Neuronal stem cell (in vitro differentiated cells): ENCODE results near the gene UBN1.

Source experiments
- DNase-seq: peaks from one replicate; pipeline ENCODE4 v3.0.0-alpha.2; 2013; ENCODE audit warnings: low spot score
- H2AFZ ChIP-seq: one replicate; pipeline ENCODE4 v1.6.1; 2013; ENCODE audit warnings: mild to moderate bottlenecking, low read length, inconsistent platforms
- H2AK5ac ChIP-seq: 2 replicates; pipeline ENCODE4 v1.6.1; 2013; ENCODE audit warnings: low read depth, mild to moderate bottlenecking, inconsistent platforms, low read length, moderate library complexity, mixed read lengths
- H2BK120ac ChIP-seq: 2 replicates; pipeline ENCODE4 v1.6.1; 2013; ENCODE audit warnings: low read depth, mild to moderate bottlenecking, inconsistent platforms, low read length, moderate library complexity, mixed read lengths
- H2BK12ac ChIP-seq: one replicate; pipeline ENCODE4 v1.6.1; 2013; ENCODE audit warnings: low read length, inconsistent platforms
- H2BK15ac ChIP-seq: 2 replicates; pipeline ENCODE4 v1.6.1; 2013; ENCODE audit warnings: mild to moderate bottlenecking, low read length, inconsistent platforms, mixed read lengths
- H2BK5ac ChIP-seq: one replicate; pipeline ENCODE4 v1.6.1; 2013; ENCODE audit warnings: inconsistent platforms, mild to moderate bottlenecking, low read length, moderate library complexity
- H3K14ac ChIP-seq: one replicate; pipeline ENCODE4 v1.6.1; 2013; ENCODE audit warnings: low read length, inconsistent platforms
- H3K18ac ChIP-seq: 2 replicates; pipeline ENCODE4 v1.6.1; 2013; ENCODE audit warnings: low read length, inconsistent platforms
- H3K23ac ChIP-seq: 2 replicates; pipeline ENCODE4 v1.6.1; 2013; ENCODE audit warnings: low read depth, mild to moderate bottlenecking, mixed read lengths, low read length, inconsistent platforms; ENCODE audit not compliant: poor library complexity
- H3K27ac ChIP-seq: replicated peaks from 3 replicates; pipeline ENCODE4 v1.5.1; 2013; ENCODE audit warnings: low read length, inconsistent platforms
- H3K27me3 ChIP-seq, 3 experiments: 2 replicates each; pipeline ENCODE4 v1.6.1; 2013; ENCODE audit warnings: low read length in 3 of 3, mild to moderate bottlenecking in 2 of 3, inconsistent platforms in 1 of 3, low read depth in 1 of 3, mixed read lengths in 1 of 3, moderate library complexity in 1 of 3; ENCODE audit not compliant: control insufficient read depth in 3 of 3, insufficient read depth in 3 of 3
- H3K36me3 ChIP-seq, 2 donors: replicated peaks in 1 of 2; 2 replicates each; pipeline ENCODE4 v1.6.1; 2013; ENCODE audit warnings: low read length in 2 of 2; ENCODE audit not compliant: control insufficient read depth in 2 of 2, insufficient read depth in 2 of 2
- H3K4ac ChIP-seq: 2 replicates; pipeline ENCODE4 v1.6.1; 2013; ENCODE audit warnings: inconsistent platforms, mild to moderate bottlenecking, low read length, moderate library complexity
- H3K4me1 ChIP-seq, 2 donors: 1 replicate in 1 of 2; 2 replicates in 1 of 2; pipeline ENCODE4 v1.6.1; 2013; ENCODE audit warnings: low read length in 2 of 2, low read depth in 1 of 2; ENCODE audit not compliant: control insufficient read depth in 2 of 2, insufficient read depth in 1 of 2
- H3K4me2 ChIP-seq: one replicate; pipeline ENCODE4 v1.6.1; 2013; ENCODE audit warnings: mild to moderate bottlenecking, low read length, inconsistent platforms; ENCODE audit not compliant: insufficient read depth, poor library complexity, severe bottlenecking
- H3K4me3 ChIP-seq, 2 donors: 2 replicates each; pipeline ENCODE4 v1.5.1; 2013; ENCODE audit warnings: low read length in 2 of 2, mild to moderate bottlenecking in 2 of 2, inconsistent platforms in 1 of 2, moderate library complexity in 1 of 2
- H3K79me1 ChIP-seq: one replicate; pipeline ENCODE4 v1.6.1; 2013; ENCODE audit warnings: low read depth, mild to moderate bottlenecking, inconsistent platforms, low read length, moderate library complexity
- H3K9ac ChIP-seq: one replicate; pipeline ENCODE4 v1.6.1; 2013; ENCODE audit warnings: mild to moderate bottlenecking, low read depth, low read length, inconsistent platforms; ENCODE audit not compliant: poor library complexity
- H3K9me3 ChIP-seq, 2 donors: replicated peaks in 1 of 2; 2 replicates each; pipeline versions ENCODE3 to v1.6.1; 2013; ENCODE audit warnings: low read length in 2 of 2, mild to moderate bottlenecking in 2 of 2, inconsistent platforms in 1 of 2, low read depth in 1 of 2, mixed read lengths in 1 of 2, moderate library complexity in 1 of 2; ENCODE audit not compliant: control insufficient read depth in 2 of 2, insufficient read depth in 1 of 2
- H4K8ac ChIP-seq: one replicate; pipeline ENCODE4 v1.6.1; 2013; ENCODE audit warnings: low read depth, mild to moderate bottlenecking, inconsistent platforms, low read length, moderate library complexity
- H4K91ac ChIP-seq: one replicate; pipeline ENCODE4 v1.6.1; 2013; ENCODE audit warnings: low read length, low read depth, mild to moderate bottlenecking, inconsistent platforms; ENCODE audit not compliant: poor library complexity
- WGBS, 2 donors: extraction: QIAGEN DNeasy Blood & Tissue Kit; methylation state at CpG; one replicate each; pipeline ENCODE4 v1.1.7; 2013; ENCODE audit warnings: missing lambda C conversion rate in 2 of 2, mixed read lengths in 1 of 2; ENCODE audit not compliant: insufficient read length in 2 of 2, insufficient replicate concordance in 1 of 2; ENCODE audit errors: extremely low coverage in 2 of 2; 5-methylcytosine and 5-hydroxymethylcytosine counted together

Gene UBN1

DNA sequence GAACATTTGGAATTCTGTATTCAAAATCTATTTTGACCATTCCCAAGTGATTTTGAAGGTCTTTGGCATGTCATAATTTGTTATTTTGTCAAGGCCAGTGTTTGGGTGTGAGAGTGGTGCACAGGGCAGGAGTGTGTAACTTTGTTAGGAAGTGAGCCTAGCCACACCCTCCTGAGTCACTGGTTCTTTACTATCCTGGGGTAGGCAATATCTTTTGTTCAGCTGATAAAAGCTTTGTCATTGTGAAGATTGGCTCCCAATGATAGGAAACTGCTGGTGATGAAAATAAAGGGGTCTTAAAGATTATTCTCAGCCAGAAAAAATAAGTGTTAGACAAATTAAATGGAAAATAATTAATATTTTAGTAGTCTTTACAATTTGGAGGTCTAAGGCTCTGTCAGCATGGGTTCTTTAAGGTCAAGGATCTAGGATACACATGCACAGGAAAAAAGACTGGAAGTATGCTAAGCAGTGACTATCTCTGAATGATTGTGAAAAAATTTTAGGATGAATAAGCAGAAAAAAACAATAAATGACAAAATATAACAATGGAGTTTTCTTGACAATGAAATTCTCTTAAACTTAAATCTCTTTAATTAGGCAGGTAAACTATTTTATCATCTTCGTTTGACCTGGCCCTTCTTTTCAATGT lies 5.1 kb downstream of the UBN1 start:
- no peak overlapping the region for H2AK5ac ChIP-seq
- H3K9me3 ChIP-seq, result no peaks in the 10 kb centered on the region
- H3K27ac ChIP-seq, result no peak overlapping the region
- H3K4me1 ChIP-seq, result peaks cover 1 to 13% of the 10 kb centered on the region in 2 donors
- H3K9ac ChIP-seq, result no peak overlapping the region
- DNase-seq, result no peak
- no peak overlapping the region for H4K91ac ChIP-seq
- peaks cover 9% of the 10 kb centered on the region for H3K79me1 ChIP-seq
- H3K4me3 ChIP-seq, result no peak overlapping the region
- no CpG with 5 or more reads among the region's 1 CpG for WGBS, 2 donors
- H3K23ac ChIP-seq, result no peak overlapping the region
- H4K8ac ChIP-seq, result no peak overlapping the region
- no peak overlapping the region for H2BK5ac ChIP-seq
- H3K4me2 ChIP-seq, result no peak overlapping the region
- peaks cover 10 to 55% of the 10 kb centered on the region in 2 donors for H3K36me3 ChIP-seq
- no peak overlapping the region for H3K18ac ChIP-seq
- no peak overlapping the region for H3K4ac ChIP-seq
- no peak overlapping the region for H2BK15ac ChIP-seq
- H2BK120ac ChIP-seq, result no peak overlapping the region
- H2BK12ac ChIP-seq, result no peak overlapping the region
- H3K14ac ChIP-seq, result no peak overlapping the region
- H3K27me3 ChIP-seq, result no peaks in the 10 kb centered on the region
- no peak overlapping the region for H2AFZ ChIP-seq

DNA sequence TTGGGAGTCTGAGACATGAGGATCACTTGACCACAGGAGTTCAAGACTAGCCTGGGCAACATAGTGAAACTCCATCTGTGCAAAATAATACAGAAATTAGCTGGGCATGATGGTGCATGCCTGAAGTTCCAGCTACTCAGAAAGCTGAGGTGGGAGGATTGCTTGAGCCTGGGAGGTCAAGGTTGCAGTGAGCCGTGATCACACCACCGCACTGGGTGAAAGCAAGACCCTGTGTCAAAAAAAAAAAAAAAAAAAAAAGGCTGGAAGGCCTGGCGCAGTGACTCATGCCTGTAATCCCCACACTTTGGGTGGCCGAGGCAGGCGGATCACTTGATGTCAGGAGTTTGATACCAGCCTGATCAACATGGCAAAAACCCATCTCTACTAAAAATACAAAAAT lies 8.1 kb downstream of the UBN1 start:
- no peak overlapping the region for H2BK15ac ChIP-seq
- no peak overlapping the region for H3K9ac ChIP-seq
- no peak overlapping the region for H2BK12ac ChIP-seq
- H3K4ac ChIP-seq, result no peak overlapping the region
- H3K18ac ChIP-seq, result no peak overlapping the region
- no peak for DNase-seq
- no peak overlapping the region for H3K14ac ChIP-seq
- H3K36me3 ChIP-seq, result peaks cover 31 to 81% of the 10 kb centered on the region in 2 donors
- no peak overlapping the region for H3K4me2 ChIP-seq
- no peak overlapping the region for H3K23ac ChIP-seq
- no CpG with 5 or more reads among the region's 5 CpGs for WGBS, 2 donors
- H3K4me3 ChIP-seq, result no peak overlapping the region
- no peak overlapping the region for H4K8ac ChIP-seq
- H3K27me3 ChIP-seq, result no peaks in the 10 kb centered on the region
- no peak overlapping the region for H4K91ac ChIP-seq
- peaks cover under 1% of the 10 kb centered on the region for H3K79me1 ChIP-seq
- H3K9me3 ChIP-seq, result no peaks in the 10 kb centered on the region
- no peak overlapping the region for H2BK120ac ChIP-seq
- H2BK5ac ChIP-seq, result no peak overlapping the region
- H2AFZ ChIP-seq, result no peak overlapping the region
- no peak overlapping the region for H2AK5ac ChIP-seq
- no peak overlapping the region for H3K27ac ChIP-seq
- peaks cover 0 to 6% of the 10 kb centered on the region in 2 donors for H3K4me1 ChIP-seq

DNA sequence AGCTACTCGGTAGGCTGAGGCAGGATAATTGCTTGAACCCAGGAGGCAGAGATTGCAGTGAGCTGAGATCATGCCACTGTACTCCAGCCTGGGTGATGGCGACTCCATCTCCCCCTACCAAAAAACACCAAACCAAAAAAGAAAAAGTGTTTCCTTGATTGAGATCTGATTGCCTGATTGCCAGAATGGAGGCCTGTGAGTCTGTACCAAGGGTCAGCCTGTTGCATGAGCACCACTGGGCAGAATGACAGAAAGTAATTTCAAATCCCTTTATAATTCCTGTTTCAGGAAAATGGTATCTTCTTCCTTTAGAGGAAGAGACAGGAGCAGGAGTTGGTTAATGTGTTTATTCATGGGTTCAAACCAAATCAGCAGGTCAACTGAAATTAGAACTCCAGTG lies 8.5 kb downstream of the UBN1 start:
- H2BK5ac ChIP-seq, result no peak overlapping the region
- no peak overlapping the region for H2BK12ac ChIP-seq
- H3K27ac ChIP-seq, result no peak overlapping the region
- no peak overlapping the region for H2AK5ac ChIP-seq
- no peak for DNase-seq
- no peak overlapping the region for H3K18ac ChIP-seq
- H3K79me1 ChIP-seq, result no peaks in the 10 kb centered on the region
- no peak overlapping the region for H3K9ac ChIP-seq
- H2BK15ac ChIP-seq, result no peak overlapping the region
- H3K4me3 ChIP-seq, result no peak overlapping the region
- peaks cover 33 to 83% of the 10 kb centered on the region in 2 donors for H3K36me3 ChIP-seq
- no peak overlapping the region for H3K14ac ChIP-seq
- no peak overlapping the region for H3K4ac ChIP-seq
- no peak overlapping the region for H3K4me2 ChIP-seq
- no peak overlapping the region for H2AFZ ChIP-seq
- no peak overlapping the region for H3K23ac ChIP-seq
- no peak overlapping the region for H4K8ac ChIP-seq
- no peaks in the 10 kb centered on the region for H3K9me3 ChIP-seq
- WGBS, 2 donors, result no CpG with 5 or more reads among the region's 2 CpGs
- H3K4me1 ChIP-seq, result peaks cover 0 to 5% of the 10 kb centered on the region in 2 donors
- no peak overlapping the region for H4K91ac ChIP-seq
- no peak overlapping the region for H2BK120ac ChIP-seq
- no peaks in the 10 kb centered on the region for H3K27me3 ChIP-seq

DNA sequence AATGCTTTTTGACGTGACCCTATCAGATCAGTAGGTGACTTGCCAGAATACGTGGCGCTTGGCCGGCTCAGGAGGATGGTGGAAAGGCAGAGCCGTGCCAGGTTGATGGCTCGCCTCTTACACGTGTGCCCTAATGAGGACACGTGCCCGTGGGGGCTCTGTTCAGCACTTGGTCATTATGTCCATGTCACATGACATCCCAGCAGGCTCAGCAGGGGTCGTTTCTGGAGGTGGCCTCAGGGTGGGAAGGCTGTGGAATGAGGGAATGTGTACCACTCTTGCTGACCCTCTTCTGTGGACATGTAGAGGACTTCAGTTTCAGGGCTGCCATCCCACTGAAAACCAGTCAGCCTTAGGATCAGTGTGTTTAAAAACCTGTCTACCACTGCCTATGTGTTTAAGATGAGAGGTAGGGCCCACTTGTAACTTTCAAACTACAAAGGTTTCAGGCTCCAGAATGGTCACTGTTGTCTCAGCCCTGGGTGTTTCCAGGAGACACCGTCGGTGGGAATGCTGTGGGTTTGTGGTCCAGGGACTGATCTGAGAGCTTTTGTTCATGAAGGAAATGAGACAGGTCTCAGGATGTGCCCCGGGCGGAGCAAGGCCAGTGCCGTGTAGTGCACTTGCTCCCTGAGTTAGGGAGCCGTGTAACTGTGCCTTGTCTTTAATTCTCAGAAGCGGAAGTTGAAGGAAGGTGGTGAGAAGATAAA lies 12.1 kb downstream of the UBN1 start:
- H2BK15ac ChIP-seq, result no peak overlapping the region
- no peak overlapping the region for H2BK5ac ChIP-seq
- DNase-seq, result no peak
- H2BK120ac ChIP-seq, result no peak overlapping the region
- H4K91ac ChIP-seq, result no peak overlapping the region
- no peak overlapping the region for H3K4me3 ChIP-seq
- H3K27me3 ChIP-seq, result no peaks in the 10 kb centered on the region
- no peak overlapping the region for H3K4ac ChIP-seq
- H3K18ac ChIP-seq, result no peak overlapping the region
- peaks cover 42 to 95% of the 10 kb centered on the region in 2 donors for H3K36me3 ChIP-seq
- WGBS, 2 donors, result no CpG with 5 or more reads among the region's 17 CpGs
- no peak overlapping the region for H3K14ac ChIP-seq
- H3K27ac ChIP-seq, result no peak overlapping the region
- peaks cover 0 to 2% of the 10 kb centered on the region in 2 donors for H3K4me1 ChIP-seq
- no peak overlapping the region for H4K8ac ChIP-seq
- no peak overlapping the region for H2AK5ac ChIP-seq
- no peak overlapping the region for H3K23ac ChIP-seq
- no peak overlapping the region for H3K4me2 ChIP-seq
- no peaks in the 10 kb centered on the region for H3K9me3 ChIP-seq
- peaks cover 2% of the 10 kb centered on the region for H3K79me1 ChIP-seq
- no peak overlapping the region for H2AFZ ChIP-seq
- no peak overlapping the region for H2BK12ac ChIP-seq
- no peak overlapping the region for H3K9ac ChIP-seq
